A172 (cell line): ENCODE results near the gene CLDN5. TPM values are rescaled to one million over a fixed set of nuclear protein-coding genes. Genes with fewer than 3 reads are reported as not detected.

Experiments used
- DNase-seq: peaks from one replicate; pipeline ENCODE4 v3.0.0-alpha.2; 2015; ENCODE audit warnings: low spot score
- total RNA-seq: library from RNA; depleted of rRNA; stranded (reverse); fragments of >200 nt; shearing (Covaris generic); gene quantifications from 2 replicates; pipeline ENCODE4 v1.2.3, GENCODE V29; 2014

The CLDN5 gene
- total RNA-seq, 1 experiment from 2014 or later, result not detected

DNA sequence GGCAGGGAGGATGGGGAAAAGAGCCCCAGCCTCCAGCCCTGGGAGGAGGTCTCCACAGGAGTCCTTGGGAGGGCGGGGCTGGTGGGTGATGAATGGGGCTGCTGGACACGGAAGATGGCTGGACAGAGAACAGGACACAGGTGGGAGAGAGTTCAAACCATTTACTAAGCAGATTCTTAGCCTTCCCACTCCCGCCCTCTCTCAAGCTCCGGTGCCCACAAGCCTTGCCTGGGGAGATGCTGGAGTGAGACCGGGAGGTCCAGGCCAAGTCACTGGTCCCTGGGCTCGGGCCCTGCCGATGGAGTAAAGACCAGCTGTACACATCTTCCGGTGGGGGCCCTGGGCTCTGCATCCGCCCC is 1.4 kb downstream of the CLDN5 start:
- no peak for DNase-seq

GRCh38 chr22:19522190-19522880 is 1.9 kb downstream of the CLDN5 start:
- DNase-seq, result no peak

GRCh38 chr22:19520566-19521305 is 3.5 kb downstream of the CLDN5 start:
- no peak for DNase-seq

DNA sequence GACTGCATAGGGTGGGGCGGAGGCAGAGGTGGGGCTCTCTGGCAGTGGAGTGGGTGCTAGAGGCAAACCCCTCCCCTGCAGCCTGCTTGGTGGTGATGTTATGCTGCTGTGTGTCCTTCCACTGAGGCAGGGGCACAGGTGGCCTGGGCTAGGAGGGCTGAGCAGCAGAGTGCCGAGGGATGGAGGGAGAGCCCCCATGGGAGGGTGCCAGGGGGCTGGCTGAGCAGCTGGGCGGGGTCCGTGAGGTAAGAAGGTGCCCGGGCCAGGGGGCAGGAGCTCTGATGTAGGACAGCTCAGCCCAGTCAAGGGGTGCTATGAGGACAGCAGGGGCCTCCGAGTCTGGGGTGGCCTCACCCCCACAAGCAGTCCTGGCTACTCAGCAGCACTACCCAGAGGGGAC is 4.2 kb downstream of the CLDN5 start:
- no peak for DNase-seq

GRCh38 chr22:19519041-19519926 is 4.9 kb downstream of the CLDN5 start:
- DNase-seq, result no peak

DNA sequence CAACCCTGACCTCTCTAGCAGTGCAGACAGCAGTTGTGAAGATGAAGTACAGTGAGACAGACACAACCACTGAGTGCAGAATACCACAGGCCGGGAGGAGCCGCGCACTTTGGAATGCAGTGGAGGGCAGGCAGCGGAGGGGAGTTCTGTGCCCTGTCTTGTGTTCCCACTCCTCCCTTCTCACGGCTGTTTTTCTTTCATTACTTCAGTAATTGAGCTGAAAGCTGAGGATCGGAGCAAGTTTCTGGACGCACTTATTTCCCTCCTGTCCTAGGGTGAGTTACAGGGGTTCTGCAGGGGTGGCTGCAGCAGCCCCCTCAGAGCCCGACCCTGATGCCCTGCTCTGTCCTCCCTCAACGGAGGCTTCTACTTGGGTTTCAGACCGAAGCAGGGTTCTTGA is 5.6 kb downstream of the CLDN5 start:
- no peak for DNase-seq

DNA sequence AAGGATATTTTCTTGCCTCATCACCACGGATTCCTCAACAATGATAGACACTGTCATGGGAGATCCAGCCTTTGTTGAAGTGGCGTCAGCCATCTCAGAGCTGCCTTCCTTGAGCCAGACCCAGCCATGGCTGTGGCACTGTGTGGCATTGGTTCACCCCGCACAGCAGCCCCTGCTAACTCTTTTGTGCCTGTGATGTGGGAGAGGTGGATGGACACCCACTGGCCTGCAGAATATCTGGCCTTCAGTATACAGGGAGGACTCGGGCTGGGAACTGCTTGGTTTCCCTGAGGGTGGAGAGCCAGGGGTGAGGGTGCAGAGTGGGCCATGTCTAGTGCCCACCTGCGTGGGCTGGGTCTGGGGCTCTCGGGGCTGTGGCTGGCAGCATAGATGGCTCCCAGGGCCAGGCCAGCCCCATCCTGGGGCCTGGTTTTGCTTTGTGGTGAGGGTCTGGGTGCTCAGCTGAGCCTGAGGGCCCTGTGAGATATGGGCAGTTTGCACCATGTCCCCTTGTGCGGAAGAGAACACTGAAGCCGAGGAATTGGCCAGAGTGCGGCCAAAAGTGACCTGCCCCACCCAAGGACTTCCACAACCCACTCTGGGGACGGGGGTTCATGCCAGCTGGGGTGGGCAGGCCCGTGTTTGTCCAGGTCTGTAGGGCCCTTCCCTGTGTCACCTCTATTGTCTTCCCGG is 6.1 kb downstream of the CLDN5 start:
- DNase-seq, result no peak

DNA sequence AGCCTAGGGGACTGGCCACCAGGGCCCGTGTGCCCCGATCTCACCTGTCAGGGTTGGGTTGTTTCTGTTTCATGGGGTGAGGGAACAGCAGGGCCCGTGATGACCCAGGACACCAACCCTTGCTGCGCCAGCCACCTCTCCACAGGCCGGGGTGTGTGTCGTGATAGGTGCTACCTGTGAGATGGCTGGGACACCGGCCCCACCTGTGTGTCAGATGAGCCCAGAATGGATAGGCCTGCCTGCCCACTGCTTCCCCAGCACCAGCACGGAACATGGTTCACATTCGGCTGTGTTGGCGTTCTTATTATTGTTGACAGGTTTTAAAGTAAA is 7.1 kb downstream of the CLDN5 start:
- no peak for DNase-seq

DNA sequence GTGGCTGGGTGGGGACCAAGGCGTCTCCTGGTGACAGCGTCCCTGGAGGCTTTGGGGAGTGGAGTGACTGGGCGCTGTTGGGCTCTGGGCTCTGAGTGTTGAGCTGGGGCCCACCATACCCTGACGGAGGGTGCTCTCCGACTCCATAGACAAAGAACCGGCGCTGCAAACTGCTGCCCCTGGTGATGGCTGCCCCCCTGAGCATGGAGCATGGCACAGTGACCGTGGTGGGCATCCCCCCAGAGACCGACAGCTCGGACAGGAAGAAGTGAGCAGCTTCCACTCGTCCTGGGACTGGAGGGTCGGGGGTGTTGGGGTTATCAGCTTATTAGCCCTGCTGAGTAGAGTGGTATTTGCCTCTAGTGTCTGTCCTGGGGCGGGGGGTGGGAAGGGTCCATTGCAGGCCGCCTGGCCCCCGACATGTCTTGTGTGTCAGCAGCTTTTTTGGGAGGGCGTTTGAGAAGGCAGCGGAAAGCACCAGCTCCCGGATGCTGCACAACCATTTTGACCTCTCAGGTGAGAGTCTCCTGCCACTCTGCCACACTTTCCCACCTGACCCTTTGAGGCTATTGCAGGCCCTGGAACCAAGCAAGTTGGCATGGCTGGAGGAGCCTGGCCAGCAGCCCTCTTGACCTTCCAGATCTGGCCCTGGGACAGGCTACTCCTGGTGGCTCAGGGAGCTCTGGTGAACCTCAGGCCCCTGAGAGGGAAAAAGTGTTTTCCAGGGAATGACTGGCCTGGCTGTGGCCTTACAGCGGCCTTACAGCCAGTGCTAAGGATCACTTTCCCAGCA is 7.6 kb downstream of the CLDN5 start:
- no peak for DNase-seq

- DNase-seq, result no peak
Observed at GRCh38 chr22:19515654-19516377, 8.4 kb downstream of the CLDN5 start.

- no peak for DNase-seq
Observed at GRCh38 chr22:19514831-19515565, 9.2 kb downstream of the CLDN5 start.

- DNase-seq, result no peak
Observed at GRCh38 chr22:19513823-19514222, 10.4 kb downstream of the CLDN5 start.

GRCh38 chr22:19510919-19511341 is 13.3 kb downstream of the CLDN5 start:
- no peak for DNase-seq

GRCh38 chr22:19509923-19510322 is 14.3 kb downstream of the CLDN5 start:
- DNase-seq, result no peak

- DNase-seq, result no peak
Observed at GRCh38 chr22:19509191-19509590, 15.0 kb downstream of the CLDN5 start.

DNA sequence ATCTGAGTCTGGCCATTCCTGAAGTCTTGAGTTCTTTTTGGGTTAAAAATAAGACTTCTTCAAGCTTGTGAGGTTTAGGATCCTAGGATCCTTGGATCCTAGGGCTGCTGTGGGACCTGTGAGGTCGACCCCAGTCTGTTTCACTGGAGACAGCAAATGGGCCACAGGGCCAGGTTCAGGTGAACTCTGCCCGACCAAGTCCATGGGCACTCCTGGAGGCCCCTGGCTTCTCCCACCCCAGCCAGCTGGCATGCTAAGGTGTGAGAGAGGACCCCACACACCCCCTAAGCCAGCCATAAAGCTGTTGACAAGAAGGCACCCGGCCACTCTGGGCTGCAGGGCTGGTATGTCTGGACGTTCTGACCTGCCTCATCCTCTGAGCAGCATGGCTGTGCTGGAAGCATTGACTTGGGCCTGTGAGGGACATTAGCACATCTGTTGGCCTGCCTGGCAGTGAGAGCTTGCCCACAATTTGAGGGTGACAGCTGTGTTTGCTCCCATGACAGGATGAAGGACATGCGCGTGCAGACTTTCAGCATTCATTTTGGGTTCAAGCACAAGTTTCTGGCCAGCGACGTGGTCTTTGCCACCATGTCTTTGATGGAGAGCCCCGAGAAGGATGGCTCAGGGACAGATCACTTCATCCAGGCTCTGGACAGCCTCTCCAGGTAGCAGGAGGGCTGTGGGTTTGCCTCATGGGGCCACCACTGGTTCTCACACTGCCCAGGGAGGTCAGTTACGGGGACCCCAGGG is 16.0 kb downstream of the CLDN5 start:
- DNase-seq, result no peak

DNA sequence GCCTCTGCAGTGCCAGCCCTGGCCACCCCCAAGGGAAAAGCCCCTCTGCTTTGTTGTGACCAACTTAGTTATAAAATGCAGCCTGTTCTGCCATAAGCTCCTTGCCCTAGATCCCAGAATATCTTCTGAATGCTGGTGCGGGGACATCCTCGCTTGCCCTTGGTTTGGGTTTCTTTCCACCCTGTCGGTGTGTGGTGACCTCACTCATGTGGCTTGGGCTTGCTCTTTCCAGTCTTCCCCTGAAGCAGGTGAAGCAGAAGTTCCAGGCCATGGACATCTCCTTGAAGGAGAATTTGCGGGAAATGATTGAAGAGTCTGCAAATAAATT is 16.7 kb downstream of the CLDN5 start:
- DNase-seq, result no peak

GRCh38 chr22:19506212-19506611 is 18.0 kb downstream of the CLDN5 start:
- DNase-seq, result no peak

DNA sequence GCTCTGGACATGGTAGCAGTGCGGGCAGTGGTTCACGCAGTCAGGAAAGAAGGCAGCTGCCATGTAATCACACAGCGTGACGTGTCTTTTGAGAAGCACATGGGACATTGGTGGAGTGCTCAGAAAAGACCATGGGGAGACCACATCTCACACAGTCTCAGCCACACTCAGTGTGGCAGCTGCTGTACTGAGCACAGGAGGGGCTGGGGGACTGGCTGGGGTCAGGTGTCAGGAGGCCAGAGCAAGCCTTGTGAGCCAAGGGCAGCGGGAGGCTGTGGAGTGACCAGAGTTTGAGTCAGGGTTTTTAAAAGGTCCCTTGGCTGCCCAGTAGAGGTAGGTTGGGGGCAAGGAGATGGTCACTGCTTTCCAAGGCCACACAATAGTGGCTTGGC is 18.5 kb downstream of the CLDN5 start:
- DNase-seq, result no peak
